H9 (cell line): ENCODE measurements around the gene UQCRFS1. TPM values are rescaled to one million over a fixed set of nuclear protein-coding genes. Genes with fewer than 3 reads are reported as not detected.

Experiments used
- DNase-seq: peaks from one replicate; pipeline ENCODE4 v3.0.0-alpha.2; 2017
- H2AFZ ChIP-seq: one replicate; pipeline ENCODE4 v1.6.1; 2013; ENCODE audit warnings: mild to moderate bottlenecking, low read length, control low read depth, moderate library complexity
- H2AK5ac ChIP-seq: 2 replicates; pipeline ENCODE4 v1.6.1; 2013; ENCODE audit warnings: low read length, control low read depth, mixed read lengths; ENCODE audit not compliant: insufficient read length
- H2BK120ac ChIP-seq: one replicate; pipeline ENCODE4 v1.6.1; 2013; ENCODE audit warnings: low read depth, mild to moderate bottlenecking, low read length, control low read depth, inconsistent platforms; ENCODE audit not compliant: poor library complexity, severe bottlenecking
- H2BK12ac ChIP-seq: 2 replicates; pipeline ENCODE4 v1.6.1; 2013; ENCODE audit warnings: low read length, control low read depth, mixed read lengths, low read depth; ENCODE audit not compliant: insufficient read length
- H2BK15ac ChIP-seq: 2 replicates; pipeline ENCODE4 v1.6.1; 2013; ENCODE audit warnings: low read depth, low read length, control low read depth
- H2BK20ac ChIP-seq: one replicate; pipeline ENCODE4 v1.6.1; 2013; ENCODE audit warnings: low read depth, mild to moderate bottlenecking, low read length, control low read depth, inconsistent platforms; ENCODE audit not compliant: poor library complexity, severe bottlenecking
- H2BK5ac ChIP-seq: 2 replicates; pipeline ENCODE4 v1.6.1; 2013; ENCODE audit warnings: low read length, control low read depth, mixed read lengths; ENCODE audit not compliant: insufficient read length
- H3K14ac ChIP-seq: 2 replicates; pipeline ENCODE4 v1.6.1; 2013; ENCODE audit warnings: low read length, control low read depth; ENCODE audit not compliant: insufficient read depth
- H3K18ac ChIP-seq: 2 replicates; pipeline ENCODE4 v1.6.1; 2013; ENCODE audit warnings: low read depth, mild to moderate bottlenecking, mixed read lengths, low read length, control low read depth; ENCODE audit not compliant: insufficient read length
- H3K23ac ChIP-seq: 2 replicates; pipeline ENCODE4 v1.6.1; 2013; ENCODE audit warnings: low read length, control low read depth, mixed read lengths, low read depth; ENCODE audit not compliant: insufficient read length
- H3K23me2 ChIP-seq: 2 replicates; pipeline ENCODE4 v1.6.1; 2013; ENCODE audit warnings: low read depth, mild to moderate bottlenecking, mixed read lengths, low read length, control low read depth; ENCODE audit not compliant: insufficient read length, poor library complexity, severe bottlenecking
- H3K27ac ChIP-seq: 2 replicates; pipeline ENCODE4 v1.5.1; 2013; ENCODE audit warnings: low read length, control low read depth, mixed read lengths, low read depth; ENCODE audit not compliant: insufficient read length
- H3K27me3 ChIP-seq: 2 replicates; pipeline ENCODE4 v1.6.1; 2013; ENCODE audit warnings: low read length, control low read depth, inconsistent platforms; ENCODE audit not compliant: insufficient read depth
- H3K4ac ChIP-seq: 2 replicates; pipeline ENCODE4 v1.6.1; 2013; ENCODE audit warnings: low read depth, mild to moderate bottlenecking, control low read depth, inconsistent platforms, low read length, moderate library complexity
- H3K4me1 ChIP-seq: 2 replicates; pipeline ENCODE4 v1.6.1; 2013; ENCODE audit warnings: low read length, control low read depth, inconsistent platforms; ENCODE audit not compliant: insufficient read depth
- H3K4me2 ChIP-seq: 2 replicates; pipeline ENCODE4 v1.6.1; 2013; ENCODE audit warnings: low read length, control low read depth, mixed read lengths; ENCODE audit not compliant: insufficient read length, insufficient read depth
- H3K56ac ChIP-seq: 2 replicates; pipeline ENCODE4 v1.6.1; 2013; ENCODE audit warnings: low read depth, mild to moderate bottlenecking, mixed read lengths, low read length, control low read depth; ENCODE audit not compliant: insufficient read length
- H3K79me1 ChIP-seq: 2 replicates; pipeline ENCODE4 v1.6.1; 2013; ENCODE audit warnings: low read depth, mild to moderate bottlenecking, moderate library complexity, low read length, control low read depth, inconsistent platforms; ENCODE audit not compliant: insufficient read depth, poor library complexity, severe bottlenecking
- H3K79me2 ChIP-seq: 2 replicates; pipeline ENCODE4 v1.6.1; 2013; ENCODE audit warnings: low read length, control low read depth, inconsistent platforms; ENCODE audit not compliant: insufficient read depth
- H3K9ac ChIP-seq: 2 replicates; pipeline ENCODE4 v1.6.1; 2013; ENCODE audit warnings: low read length, control low read depth, mixed read lengths; ENCODE audit not compliant: insufficient read length; ENCODE audit errors: extremely low read depth
- H3K9me3 ChIP-seq: one replicate; pipeline ENCODE4 v1.6.1; 2013; ENCODE audit warnings: low read depth, low read length, inconsistent platforms; ENCODE audit not compliant: control insufficient read depth
- H3T11ph ChIP-seq: one replicate; pipeline ENCODE4 v1.6.1; 2013; ENCODE audit warnings: mild to moderate bottlenecking, low read length, control low read depth, inconsistent platforms
- H4K20me1 ChIP-seq: one replicate; pipeline ENCODE4 v1.6.1; 2013; ENCODE audit not compliant: control insufficient read depth, insufficient read length, insufficient read depth
- H4K5ac ChIP-seq: 2 replicates; pipeline ENCODE4 v1.6.1; 2013; ENCODE audit warnings: low read depth, mild to moderate bottlenecking, mixed read lengths, low read length, control low read depth; ENCODE audit not compliant: insufficient read length
- H4K8ac ChIP-seq: replicated peaks from 2 replicates; pipeline ENCODE4 v1.6.1; 2013; ENCODE audit warnings: low read length, control low read depth, mixed read lengths, low read depth; ENCODE audit not compliant: insufficient read length
- H4K91ac ChIP-seq: 2 replicates; pipeline ENCODE4 v1.6.1; 2013; ENCODE audit warnings: low read depth, mild to moderate bottlenecking, moderate library complexity, mixed read lengths, low read length, control low read depth; ENCODE audit not compliant: insufficient read length
- H3K27ac Mint-ChIP-seq, 3 experiments: 2 replicates in 2 of 3; 3 replicates in 1 of 3; pipeline ENCODE4 v1.8.0; 2020 to 2021; ENCODE audit warnings: mixed read lengths in 3 of 3, mild to moderate bottlenecking in 1 of 3, moderate library complexity in 1 of 3
- H3K27me3 Mint-ChIP-seq: 2 replicates; pipeline ENCODE4 v1.8.0; 2021; ENCODE audit warnings: low read depth, mild to moderate bottlenecking, moderate library complexity, mixed read lengths
- H3K36me3 Mint-ChIP-seq, 3 experiments: 2 replicates in 2 of 3; 3 replicates in 1 of 3; pipeline ENCODE4 v1.8.0; 2020 to 2021; ENCODE audit warnings: low read depth in 3 of 3, mixed read lengths in 3 of 3; ENCODE audit not compliant: insufficient read depth in 1 of 3
- H3K4me1 Mint-ChIP-seq, 2 experiments: 2 replicates each; pipeline ENCODE4 v1.8.0; 2020; ENCODE audit warnings: mixed read lengths in 2 of 2
- H3K4me3 Mint-ChIP-seq, 2 experiments: 2 replicates in 1 of 2; 3 replicates in 1 of 2; pipeline ENCODE4 v1.8.0; 2020 to 2021; ENCODE audit warnings: mild to moderate bottlenecking in 2 of 2, mixed read lengths in 2 of 2, moderate library complexity in 1 of 2
- H3K9me3 Mint-ChIP-seq, 2 experiments: 2 replicates in 1 of 2; 3 replicates in 1 of 2; pipeline ENCODE4 v1.8.0; 2020; ENCODE audit warnings: mild to moderate bottlenecking in 2 of 2, mixed read lengths in 2 of 2, moderate library complexity in 1 of 2
- WGBS: extraction: QIAGEN DNeasy Blood & Tissue Kit; methylation state at CpG from one replicate; pipeline ENCODE4 v1.1.7; 2013; ENCODE audit warnings: missing lambda C conversion rate, low lambda C conversion rate, mixed read lengths; ENCODE audit not compliant: insufficient read length; ENCODE audit errors: extremely low coverage; 5-methylcytosine and 5-hydroxymethylcytosine counted together
- total RNA-seq: library from RNA; stranded (reverse); gene quantifications from 2 replicates; pipeline ENCODE4 v1.2.1, GENCODE V29; 2021
- TF ChIP-seq, protein P1 (sequence below): fragments of 200-600 bp; sonication (generic); conservative IDR thresholded peaks from 3 replicates; pipeline ENCODE4 v1.8.0; 2021; ENCODE audit warnings: antibody characterized with exemption, mild to moderate bottlenecking

UQCRFS1 gene
- total RNA-seq, 1 experiment from 2014 or later, result 46.1 TPM

DNA sequence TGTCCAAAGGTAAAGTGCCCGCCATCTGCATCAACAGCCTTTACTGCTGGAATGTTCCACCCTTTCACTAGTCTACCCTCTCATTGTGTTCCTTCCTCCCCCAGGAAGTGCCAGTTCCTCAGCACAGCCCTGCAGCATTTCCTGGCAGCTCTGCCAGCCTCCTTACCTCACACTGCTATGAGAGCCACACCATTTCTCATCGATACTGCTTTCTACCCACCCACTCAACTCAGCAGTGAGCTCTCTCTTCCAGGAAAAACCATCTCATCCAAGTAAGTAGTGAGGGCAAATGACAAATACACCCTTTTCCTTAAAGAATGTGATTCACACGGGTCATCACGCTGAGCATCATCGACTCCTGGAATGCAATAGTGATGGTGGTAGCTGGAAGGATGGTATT, 19.8 kb downstream of the UQCRFS1 start:
- no peak overlapping the region for H2BK5ac ChIP-seq
- no peak overlapping the region for H2BK12ac ChIP-seq
- no peak overlapping the region for H2AFZ ChIP-seq
- no peak overlapping the region for H3T11ph ChIP-seq
- Mint-ChIP-seq H3K27ac (peak overlapping the region in 2 of 3 experiments; percentile 7 to 57; a peak in 2 of 7 replicates), H3K4me1 (peaks cover 17% of the 10 kb centered on the region in 2 experiments), H3K4me3 (no peak overlapping the region), H3K27me3 (no peaks in the 10 kb centered on the region; the same call in 1 of the 2 replicates), H3K9me3 (peaks cover 6 to 11% of the 10 kb centered on the region in 2 experiments), H3K36me3 (peaks cover 0 to 4% (median 4%) of the 10 kb centered on the region in 3 experiments; a peak in 2 of 7 replicates)
- H2BK20ac ChIP-seq, result no peak overlapping the region
- H4K8ac ChIP-seq, result no peak overlapping the region
- no peak overlapping the region for H3K27ac ChIP-seq
- H2BK120ac ChIP-seq, result no peak overlapping the region
- no peaks in the 10 kb centered on the region for H4K20me1 ChIP-seq
- H3K4me1 ChIP-seq, result peaks cover 5% of the 10 kb centered on the region; the same call in 1 of the 2 replicates
- H2BK15ac ChIP-seq, result no peak overlapping the region
- no peak overlapping the region for H4K91ac ChIP-seq
- no peak overlapping the region for H3K23ac ChIP-seq
- H3K14ac ChIP-seq, result no peak overlapping the region
- H2AK5ac ChIP-seq, result no peak overlapping the region
- no peak overlapping the region for H3K56ac ChIP-seq
- H3K18ac ChIP-seq, result no peak overlapping the region
- H3K4ac ChIP-seq, result no peak overlapping the region
- H4K5ac ChIP-seq, result no peak overlapping the region
- TF ChIP-seq, protein P1, sequence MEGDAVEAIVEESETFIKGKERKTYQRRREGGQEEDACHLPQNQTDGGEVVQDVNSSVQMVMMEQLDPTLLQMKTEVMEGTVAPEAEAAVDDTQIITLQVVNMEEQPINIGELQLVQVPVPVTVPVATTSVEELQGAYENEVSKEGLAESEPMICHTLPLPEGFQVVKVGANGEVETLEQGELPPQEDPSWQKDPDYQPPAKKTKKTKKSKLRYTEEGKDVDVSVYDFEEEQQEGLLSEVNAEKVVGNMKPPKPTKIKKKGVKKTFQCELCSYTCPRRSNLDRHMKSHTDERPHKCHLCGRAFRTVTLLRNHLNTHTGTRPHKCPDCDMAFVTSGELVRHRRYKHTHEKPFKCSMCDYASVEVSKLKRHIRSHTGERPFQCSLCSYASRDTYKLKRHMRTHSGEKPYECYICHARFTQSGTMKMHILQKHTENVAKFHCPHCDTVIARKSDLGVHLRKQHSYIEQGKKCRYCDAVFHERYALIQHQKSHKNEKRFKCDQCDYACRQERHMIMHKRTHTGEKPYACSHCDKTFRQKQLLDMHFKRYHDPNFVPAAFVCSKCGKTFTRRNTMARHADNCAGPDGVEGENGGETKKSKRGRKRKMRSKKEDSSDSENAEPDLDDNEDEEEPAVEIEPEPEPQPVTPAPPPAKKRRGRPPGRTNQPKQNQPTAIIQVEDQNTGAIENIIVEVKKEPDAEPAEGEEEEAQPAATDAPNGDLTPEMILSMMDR, result no peak
- no peak overlapping the region for H3K9ac ChIP-seq
- H3K79me2 ChIP-seq, result no peaks in the 10 kb centered on the region
- no peaks in the 10 kb centered on the region for H3K27me3 ChIP-seq
- no peak overlapping the region for H3K4me2 ChIP-seq
- no peaks in the 10 kb centered on the region for H3K23me2 ChIP-seq
- H3K9me3 ChIP-seq, result no peaks in the 10 kb centered on the region
- no peaks in the 10 kb centered on the region for H3K79me1 ChIP-seq
- WGBS, result no CpG with 5 or more reads among the region's 5 CpGs
- no peak for DNase-seq
